Stomach (tissue), 4 donors: ENCODE measurements around the gene VMA21.

Experiments used
- CTCF ChIP-seq, 7 experiments: fragments of 450-650 bp in 4 of 7; fragments of 200-600 bp in 3 of 7; sonication (generic) in 3 of 7; IDR thresholded peaks; one replicate each; pipeline ENCODE4 v1.5.1; 2016 to 2019; ENCODE audit warnings: antibody characterized with exemption in 7 of 7, control low read depth in 2 of 7, mild to moderate bottlenecking in 1 of 7
- EP300 ChIP-seq: sonication (generic); formaldehyde crosslinking; IDR thresholded peaks from one replicate; pipeline ENCODE4 v1.6.1; 2017; ENCODE audit warnings: antibody characterized with exemption
- POLR2A ChIP-seq, 4 donors: fragments of 450-650 bp; IDR thresholded peaks; one replicate each; pipeline ENCODE4 v1.6.1; 2016; ENCODE audit warnings: antibody characterized with exemption in 4 of 4, control low read depth in 2 of 4, mild to moderate bottlenecking in 1 of 4, moderate library complexity in 1 of 4
- POLR2AphosphoS5 ChIP-seq, 3 donors: sonication (generic); formaldehyde crosslinking; IDR thresholded peaks; one replicate each; pipeline ENCODE4 v1.6.1; 2016; ENCODE audit warnings: antibody characterized with exemption in 3 of 3

- TF ChIP-seq POLR2A (IDR thresholded peaks at IDR 0.05), result no peak
- TF ChIP-seq CTCF (IDR thresholded peaks at IDR 0.05), result no peak
- no peak for TF ChIP-seq POLR2AphosphoS5 (IDR thresholded peaks at IDR 0.05)
- TF ChIP-seq EP300, result no peak
Observed at GRCh38 chrX:151370906-151371305, 26.1 kb upstream of the VMA21 start.
